Thoracic aorta (tissue), 2 donors: Measurements from ENCODE around the gene LKAAEAR1. TPM values are rescaled to one million over a fixed set of nuclear protein-coding genes. Genes with fewer than 3 reads are reported as not detected.

Experiments used
- ATAC-seq: fragments of 150-250 bp; one replicate; pipeline ENCODE4 v1.8.0; 2017; ENCODE audit warnings: low read depth; ENCODE audit not compliant: insufficient number of reproducible peaks, low FRiP score
- DNase-seq: peaks from one replicate; pipeline ENCODE4 v3.0.0-alpha.2; 2020; ENCODE audit warnings: low spot score
- H3K27ac ChIP-seq, 2 donors: fragments of 200-600 bp; sonication (generic); 1 replicate in 1 of 2; 2 replicates in 1 of 2; pipeline ENCODE4 v1.5.1; 2016; ENCODE audit warnings: mild to moderate bottlenecking in 2 of 2, moderate library complexity in 2 of 2
- H3K27me3 ChIP-seq: fragments of 200-600 bp; sonication (generic); replicated peaks from 2 replicates; pipeline ENCODE4 v1.6.0; 2016; ENCODE audit warnings: mild to moderate bottlenecking; ENCODE audit not compliant: insufficient read depth
- H3K36me3 ChIP-seq: fragments of 200-600 bp; sonication (generic); one replicate; pipeline ENCODE4 v1.5.1; 2016
- H3K4me1 ChIP-seq, 2 donors: fragments of 200-600 bp; sonication (generic); 1 replicate in 1 of 2; 2 replicates in 1 of 2; pipeline versions ENCODE4 v1.5.1 to v1.6.0; 2016; ENCODE audit warnings: low read depth in 2 of 2, mild to moderate bottlenecking in 1 of 2; ENCODE audit not compliant: control insufficient read depth in 1 of 2
- H3K4me3 ChIP-seq: fragments of 200-600 bp; sonication (generic); 2 replicates; pipeline ENCODE4 v1.5.1; 2016; ENCODE audit warnings: mild to moderate bottlenecking
- H3K9me3 ChIP-seq: fragments of 200-600 bp; sonication (generic); 2 replicates; pipeline ENCODE4 v1.5.1; 2016
- CTCF ChIP-seq: fragments of 200-600 bp; sonication (generic); IDR thresholded peaks from one replicate; pipeline ENCODE4 v1.5.1; 2019; ENCODE audit warnings: antibody characterized with exemption
- total RNA-seq, 2 donors: library from RNA; depleted of rRNA; stranded (reverse); fragments of >200 nt; gene quantifications; one replicate each; pipeline versions ENCODE4 v1.1.0 to v1.2.3, GENCODE V29; 2016

LKAAEAR1 gene
- total RNA-seq, 2 donors from 2014 or later, result not detected

GRCh38 chr20:64071341-64072332, 12.6 kb downstream of the LKAAEAR1 start:
- ATAC-seq (no peak), DNase-seq (no peak)
- Histone ChIP-seq H3K4me1 (no peaks in the 10 kb centered on the region), H3K9me3 (no peaks in the 10 kb centered on the region), H3K27me3 (no peaks in the 10 kb centered on the region), H3K4me3 (no peak overlapping the region), H3K27ac (no peak overlapping the region), H3K36me3 (peaks cover 24% of the 10 kb centered on the region)
- no peak for TF ChIP-seq CTCF

DNA sequence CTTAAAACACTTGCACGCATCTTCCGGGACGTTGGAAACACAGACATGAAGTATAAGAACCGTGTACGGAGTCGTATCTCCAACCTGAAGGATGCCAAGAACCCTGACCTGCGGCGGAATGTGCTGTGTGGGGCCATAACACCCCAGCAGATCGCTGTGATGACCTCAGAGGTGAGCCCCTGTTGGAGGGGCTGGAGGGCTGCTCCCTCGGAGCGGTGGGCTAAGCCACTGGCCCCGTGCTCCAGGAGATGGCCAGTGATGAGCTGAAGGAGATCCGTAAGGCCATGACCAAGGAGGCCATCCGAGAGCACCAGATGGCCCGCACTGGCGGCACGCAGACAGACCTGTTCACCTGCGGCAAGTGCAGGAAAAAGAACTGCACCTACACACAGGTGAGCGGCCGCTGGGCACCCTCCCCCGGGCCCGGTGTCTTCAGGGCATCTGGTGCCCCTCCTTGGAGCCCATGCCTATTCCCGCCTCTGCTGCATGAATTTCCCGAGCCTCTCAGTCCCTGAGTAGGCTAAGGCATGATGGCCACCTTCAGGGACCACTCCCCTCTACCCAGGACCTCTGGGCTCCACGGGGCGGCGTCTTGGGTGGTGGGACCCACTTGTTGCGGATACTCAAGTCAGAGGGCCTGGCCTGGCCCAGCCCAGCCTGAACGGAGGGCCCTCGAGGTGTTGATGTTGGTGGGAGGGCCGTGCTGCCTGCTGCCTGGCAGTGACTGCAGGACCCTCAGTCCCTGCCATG, 13.8 kb downstream of the LKAAEAR1 start:
- H3K27ac ChIP-seq, result no peak overlapping the region
- no peaks in the 10 kb centered on the region for H3K9me3 ChIP-seq
- no peak for ATAC-seq
- DNase-seq, result no peak
- no peaks in the 10 kb centered on the region for H3K27me3 ChIP-seq
- TF ChIP-seq CTCF, result no peak
- H3K4me1 ChIP-seq, result no peaks in the 10 kb centered on the region
- H3K36me3 ChIP-seq, result peaks cover 24% of the 10 kb centered on the region
- H3K4me3 ChIP-seq, result no peak overlapping the region

DNA sequence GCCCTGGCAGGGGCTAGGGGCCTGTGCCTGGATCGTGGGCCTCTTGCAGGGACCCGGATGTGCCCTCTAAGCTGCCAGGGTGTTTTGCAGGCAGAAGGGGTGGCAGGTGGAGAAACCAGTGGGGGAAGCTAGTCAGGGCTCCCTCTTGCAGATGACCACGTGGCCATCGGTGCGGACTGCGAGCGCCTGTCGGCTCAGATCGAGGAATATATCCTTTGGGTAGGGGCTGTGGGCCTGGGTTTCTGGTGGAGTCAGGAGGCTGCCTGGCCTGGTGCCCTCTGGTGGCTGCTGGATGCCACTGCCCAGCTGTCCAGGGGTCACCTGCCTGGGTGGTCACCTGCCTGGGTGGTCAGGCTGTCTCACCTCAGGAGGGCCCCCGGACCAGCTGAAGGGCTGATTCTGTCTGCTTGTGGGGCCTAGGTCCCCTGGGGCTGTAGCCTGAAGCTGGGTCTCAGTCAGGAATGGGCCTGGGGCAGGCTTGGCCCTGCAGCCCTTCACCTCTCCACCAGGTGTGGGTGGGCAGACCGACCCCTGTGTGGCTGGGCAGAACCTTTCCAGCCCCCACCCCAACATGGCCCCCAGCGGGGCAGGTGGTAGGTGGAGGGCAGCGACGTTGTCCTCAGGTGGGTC, 14.5 kb downstream of the LKAAEAR1 start:
- DNase-seq (no peak), ATAC-seq (no peak)
- Histone ChIP-seq H3K36me3 (peaks cover 24% of the 10 kb centered on the region), H3K4me1 (peaks cover 3 to 6% of the 10 kb centered on the region in 2 donors), H3K27me3 (no peaks in the 10 kb centered on the region), H3K4me3 (no peak overlapping the region), H3K9me3 (no peaks in the 10 kb centered on the region), H3K27ac (no peak overlapping the region)
- TF ChIP-seq CTCF, result peak; percentile 46

GRCh38 chr20:64069209-64069613, 15.0 kb downstream of the LKAAEAR1 start:
- peaks cover 24% of the 10 kb centered on the region for H3K36me3 ChIP-seq

More at GRCh38 chr20:64069209-64069613, 15.0 kb downstream of the LKAAEAR1 start:
- ATAC-seq, result no peak
- no peak for TF ChIP-seq CTCF
- no peak for DNase-seq
- no peaks in the 10 kb centered on the region for H3K9me3 ChIP-seq
- H3K4me1 ChIP-seq, result peaks cover 8 to 11% of the 10 kb centered on the region in 2 donors
- H3K4me3 ChIP-seq, result no peak overlapping the region
- H3K27ac ChIP-seq, result no peak overlapping the region
- no peaks in the 10 kb centered on the region for H3K27me3 ChIP-seq
